CD4-positive, alpha-beta T cell treated with Interleukin-17A for 1 hour (primary cell): ENCODE measurements around the gene GDF9.

ENCODE experiments used
- DNase-seq: peaks from one replicate; pipeline ENCODE4 v3.0.0-alpha.2; 2020

The GDF9 gene

DNA sequence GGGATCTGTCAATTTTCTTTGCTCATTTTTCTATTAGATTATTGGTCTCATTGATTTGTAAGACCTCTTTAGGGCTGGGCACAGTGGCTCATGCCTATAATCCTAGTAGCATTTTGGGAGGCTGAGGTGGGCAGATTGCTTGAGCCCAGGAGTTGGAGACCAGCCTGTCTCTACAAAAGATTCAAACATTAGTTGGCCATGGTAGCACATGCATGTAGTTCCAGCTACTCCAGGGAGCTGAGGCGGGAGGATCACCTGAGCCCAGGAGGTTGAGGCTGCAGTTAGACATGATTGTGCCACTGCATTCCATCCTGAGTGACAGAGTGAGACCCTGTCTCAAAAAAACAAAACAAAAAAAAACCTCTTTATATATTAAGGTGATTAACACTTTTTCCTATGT is 29.4 kb downstream of the GDF9 start:
- DNase-seq, result no peak

DNA sequence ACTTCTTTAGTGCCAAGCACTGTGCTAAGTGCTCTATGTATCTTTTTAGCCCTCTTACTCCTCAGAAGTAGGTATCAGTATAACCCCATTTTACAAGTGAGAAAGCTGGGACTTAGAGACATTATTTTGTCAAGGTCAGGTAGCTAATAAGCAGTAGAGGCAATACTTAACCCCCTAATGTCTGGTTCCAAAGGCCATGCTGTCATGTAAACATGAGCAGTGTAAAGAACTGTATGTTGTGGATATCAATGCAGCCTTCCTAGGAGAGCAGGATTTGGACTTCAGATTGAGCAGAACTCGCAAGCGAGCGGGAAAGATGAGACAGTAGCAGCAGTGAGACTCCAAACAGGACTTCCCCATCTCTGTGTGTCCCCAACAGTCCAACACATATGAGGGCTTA is 32.2 kb downstream of the GDF9 start:
- no peak for DNase-seq

DNA sequence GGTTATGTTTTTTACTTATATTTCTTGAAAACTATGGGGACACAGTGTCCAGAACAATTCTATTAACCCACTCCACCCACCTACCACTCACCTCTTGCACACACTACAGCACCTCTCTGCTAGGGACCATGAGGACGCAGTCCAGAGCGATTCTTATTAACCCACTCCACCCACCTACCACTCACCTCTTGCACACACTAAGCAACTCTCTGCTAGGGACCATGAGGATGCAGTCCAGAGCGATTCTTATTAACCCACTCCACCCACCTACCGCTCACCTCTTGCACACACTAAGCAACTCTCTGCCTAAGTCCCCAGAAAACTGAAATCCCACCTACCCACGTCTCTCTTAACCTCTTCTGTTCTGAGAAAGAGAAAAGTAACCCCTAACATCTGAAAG is 33.7 kb downstream of the GDF9 start:
- no peak for DNase-seq

GRCh38 chr5:132831095-132831860 is 35.0 kb downstream of the GDF9 start:
- DNase-seq, result no peak

GRCh38 chr5:132830436-132831094 is 35.7 kb downstream of the GDF9 start, which contains the start of gene SHROOM1:
TSS of gene SHROOM1 (minus strand) at chr5:132830647. CDS start at chr5:132826140, 4,507 bp downstream.
- no peak for DNase-seq

- DNase-seq, result peak; percentile 70
Measured at GRCh38 chr5:132829742-132830435, 36.4 kb downstream of the GDF9 start.

GRCh38 chr5:132828846-132829494 is 37.3 kb downstream of the GDF9 start:
- DNase-seq, result no peak

- no peak for DNase-seq
Measured at GRCh38 chr5:132827943-132828673, 38.2 kb downstream of the GDF9 start.

DNA sequence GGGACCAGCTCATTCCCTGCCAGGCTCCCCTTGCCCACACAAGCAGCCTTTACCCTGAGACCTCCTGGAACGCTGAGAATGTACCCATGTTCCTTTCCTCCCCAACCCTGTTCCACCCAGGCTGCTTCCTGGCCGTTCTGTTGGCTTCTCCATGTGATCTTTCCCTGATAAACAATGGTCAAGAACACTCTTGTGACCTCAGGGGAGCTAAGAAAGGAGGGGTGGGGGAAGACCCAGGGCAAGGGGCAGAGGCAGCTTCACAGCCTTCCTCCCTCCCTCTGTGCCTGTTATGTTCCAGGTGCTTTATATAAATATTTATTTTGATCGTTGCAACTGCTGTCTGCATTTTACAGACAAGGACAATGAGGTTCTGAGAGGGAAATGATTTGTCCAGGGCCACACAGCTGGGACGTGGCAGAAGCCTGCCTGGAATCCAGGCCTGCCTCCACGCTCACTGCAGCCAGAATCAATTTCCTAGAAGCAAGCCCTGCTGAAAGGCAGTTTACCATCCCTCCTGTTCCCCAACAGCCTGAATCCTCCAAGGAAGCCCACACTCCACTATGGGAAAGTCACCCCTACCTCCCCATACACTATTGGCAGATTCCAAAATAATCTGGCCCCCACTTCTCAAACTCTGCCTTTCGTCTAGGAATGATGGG is 39.7 kb downstream of the GDF9 start:
- no peak for DNase-seq

GRCh38 chr5:132825834-132826391 is 40.4 kb downstream of the GDF9 start:
- no peak for DNase-seq

DNA sequence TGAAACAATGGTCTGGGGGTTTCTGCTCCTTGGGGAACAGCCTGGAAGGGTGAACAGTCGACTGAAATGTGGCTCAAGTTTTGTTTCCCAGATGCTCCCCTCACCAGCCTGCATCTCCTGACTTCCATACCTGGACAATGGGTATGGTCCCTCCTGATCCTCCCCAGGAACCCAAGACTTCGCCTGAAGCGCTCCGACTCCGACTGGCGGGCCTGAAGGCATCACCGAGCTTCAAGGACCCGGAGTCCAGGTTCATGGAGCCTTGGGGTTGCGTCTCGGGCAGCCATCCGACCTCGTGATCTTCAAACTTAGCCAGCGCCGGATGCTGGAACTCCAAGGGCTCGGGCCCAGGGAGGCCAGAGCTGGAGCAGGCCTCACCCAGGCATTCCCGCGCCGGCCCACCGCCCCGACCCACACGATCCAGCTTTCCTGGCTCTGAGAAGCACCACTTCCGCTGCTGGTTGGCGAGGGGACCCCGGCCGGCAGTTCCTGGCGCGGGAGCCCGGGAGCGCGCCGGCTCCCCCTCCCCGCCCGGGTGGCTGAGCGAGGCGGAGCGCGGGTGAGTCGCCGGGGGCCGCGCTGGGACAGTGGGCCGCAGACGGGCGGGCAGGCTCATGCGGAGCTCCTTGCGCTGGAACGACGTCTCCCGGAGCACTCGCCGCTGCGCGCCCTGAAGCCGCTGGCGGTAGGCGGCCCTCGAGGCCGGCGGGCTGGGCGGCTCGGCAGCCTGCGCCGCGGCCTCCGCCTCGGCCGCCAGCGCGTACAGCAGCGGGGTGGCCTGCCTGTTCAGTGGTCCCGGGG is 41.0 kb downstream of the GDF9 start:
- DNase-seq, result no peak

DNA sequence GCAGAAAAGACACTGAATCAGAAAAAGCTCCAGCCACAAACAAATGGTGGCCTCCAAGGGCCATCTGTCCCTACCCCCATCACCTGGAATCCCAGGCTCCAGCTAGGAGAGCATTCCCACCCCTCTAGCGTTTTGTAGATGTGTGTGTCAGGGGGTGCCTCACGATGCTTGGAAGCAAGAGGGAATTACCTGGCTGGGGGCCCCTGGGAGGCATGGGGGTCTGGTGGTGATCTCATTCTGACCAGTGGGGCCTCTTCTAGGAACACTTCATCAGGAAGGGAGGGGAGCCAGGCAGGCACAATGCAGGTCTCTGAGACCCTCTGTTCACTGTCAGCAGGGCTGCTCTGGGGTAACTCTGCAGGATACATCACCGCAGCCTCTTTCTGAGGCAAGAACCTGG is 41.8 kb downstream of the GDF9 start:
- no peak for DNase-seq

GRCh38 chr5:132823481-132824050 is 42.7 kb downstream of the GDF9 start:
- DNase-seq, result no peak

GRCh38 chr5:132822650-132823480 is 43.4 kb downstream of the GDF9 start:
- no peak for DNase-seq

DNA sequence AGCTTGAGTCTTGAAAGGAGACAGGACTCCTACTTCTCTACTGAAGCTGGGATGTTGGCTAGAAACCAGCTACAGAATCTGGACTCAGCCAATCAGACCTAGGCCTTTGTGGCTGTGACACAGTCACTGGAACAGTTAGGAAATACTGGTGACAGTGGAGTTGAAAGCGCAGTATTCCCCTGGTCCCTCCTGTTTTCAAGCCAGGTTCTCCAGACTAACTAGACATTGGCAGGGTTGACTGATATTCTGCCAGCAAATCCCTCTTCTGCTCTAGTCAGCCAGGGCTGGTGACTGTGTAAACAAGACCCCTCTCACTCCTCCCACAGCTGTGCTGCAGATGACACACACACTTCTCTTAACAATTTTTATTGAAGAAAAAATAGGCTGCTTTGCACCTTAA is 44.5 kb downstream of the GDF9 start:
- DNase-seq, result no peak

DNA sequence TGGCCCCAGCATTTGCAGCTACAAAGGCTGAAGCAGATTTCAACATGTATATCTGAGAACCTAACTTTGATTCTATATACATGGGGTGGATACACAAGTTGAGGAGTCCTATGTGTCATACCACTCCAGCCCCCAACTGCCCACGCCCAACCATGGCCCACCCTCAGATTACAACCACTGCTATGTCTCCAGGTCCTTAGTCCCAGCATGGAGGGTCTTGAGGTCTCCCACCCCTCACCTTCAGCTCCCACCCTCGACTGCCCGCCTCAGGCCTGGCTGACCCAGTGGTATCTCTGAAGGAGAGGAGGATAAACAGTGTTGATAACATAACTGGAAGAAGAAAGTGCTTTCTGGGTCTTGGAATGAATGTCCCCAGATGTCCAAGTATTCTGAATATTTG is 44.9 kb downstream of the GDF9 start:
- no peak for DNase-seq

GRCh38 chr5:132820162-132820754 is 46.0 kb downstream of the GDF9 start:
- peak; percentile 89 for DNase-seq

- DNase-seq, result no peak
Measured at GRCh38 chr5:132819468-132819867, 46.8 kb downstream of the GDF9 start.

GRCh38 chr5:132817011-132817410 is 49.3 kb downstream of the GDF9 start:
- no peak for DNase-seq
